GM18498 (cell line): ENCODE measurements around the gene SLC5A1.

Experiments
- ATAC-seq: cut with Tn5 transposase; IDR thresholded peaks from one replicate; pipeline ENCODE4 v1.9.1; 2021; ENCODE audit warnings: mild to moderate bottlenecking, moderate library complexity; ENCODE audit not compliant: unreplicated experiment

The SLC5A1 gene

GRCh38 chr22:32042924-32043323 is at the start of gene SLC5A1:
Gene SLC5A1, plus strand, starts transcription at chr22:32043261. Its CDS starts 21 bp downstream, at chr22:32043282.
- ATAC-seq, result no peak

GRCh38 chr22:31995046-31995445 is 48.0 kb upstream of the SLC5A1 start:
- no peak for ATAC-seq

- ATAC-seq, result no peak
Observed at GRCh38 chr22:31995807-31996206, 47.3 kb upstream of the SLC5A1 start.

GRCh38 chr22:31998784-31999385 is 44.2 kb upstream of the SLC5A1 start:
- ATAC-seq, result no peak

GRCh38 chr22:32000181-32000580 is 42.9 kb upstream of the SLC5A1 start:
- no peak for ATAC-seq

- no peak for ATAC-seq
Observed at GRCh38 chr22:32005453-32005852, 37.6 kb upstream of the SLC5A1 start.

GRCh38 chr22:32013200-32013599 is 29.9 kb upstream of the SLC5A1 start:
- ATAC-seq, result no peak

- no peak for ATAC-seq
Observed at GRCh38 chr22:32016081-32016480, 27.0 kb upstream of the SLC5A1 start.

GRCh38 chr22:32018056-32018455 is 25.0 kb upstream of the SLC5A1 start:
- no peak for ATAC-seq

GRCh38 chr22:32020117-32020516 is 22.9 kb upstream of the SLC5A1 start:
- no peak for ATAC-seq

- ATAC-seq, result no peak
Observed at GRCh38 chr22:32021716-32022115, 21.3 kb upstream of the SLC5A1 start.

GRCh38 chr22:32023251-32023827 is 19.7 kb upstream of the SLC5A1 start:
- ATAC-seq, result no peak

GRCh38 chr22:32024796-32025195 is 18.3 kb upstream of the SLC5A1 start:
- no peak for ATAC-seq

- ATAC-seq, result no peak
Observed at GRCh38 chr22:32030518-32031247, 12.4 kb upstream of the SLC5A1 start.

- no peak for ATAC-seq
Observed at GRCh38 chr22:32031466-32031865, 11.6 kb upstream of the SLC5A1 start.

- ATAC-seq, result no peak
Observed at GRCh38 chr22:32034275-32034674, 8.8 kb upstream of the SLC5A1 start.

GRCh38 chr22:32037236-32037635 is 5.8 kb upstream of the SLC5A1 start:
- ATAC-seq, result no peak

- ATAC-seq, result no peak
Observed at GRCh38 chr22:32040324-32040904, 2.6 kb upstream of the SLC5A1 start.

GRCh38 chr22:32043391-32043790 is 330 bp downstream of the SLC5A1 start:
- ATAC-seq, result no peak

GRCh38 chr22:32044477-32044876 is 1.4 kb downstream of the SLC5A1 start:
- ATAC-seq, result no peak

- no peak for ATAC-seq
Observed at GRCh38 chr22:32044913-32045312, 1.9 kb downstream of the SLC5A1 start.

GRCh38 chr22:32048069-32048468 is 5.0 kb downstream of the SLC5A1 start:
- ATAC-seq, result no peak
